Caco-2 (cell line): ENCODE measurements around the gene PMVK. TPM values are rescaled to one million over a fixed set of nuclear protein-coding genes. Genes with fewer than 3 reads are reported as not detected.

Experiments used
- BruUV-seq: library from RNA; stranded (reverse); fragments of 400-500 nt; replicated peaks from 2 replicates; lab custom pipeline; 2021; lab: Mats Ljungman, UMichigan
- CTCF ChIA-PET: fragments of 300-600 bp; sonication (Branson Sonifier 250); formaldehyde crosslinking; loops from one replicate; lab custom pipeline; 2022; ENCODE audit warnings: antibody characterized with exemption; lab: Charles Lee
- POLR2A ChIA-PET: fragments of 300-600 bp; sonication (Branson Sonifier 250); formaldehyde crosslinking; loops from one replicate; lab custom pipeline; 2022; ENCODE audit warnings: antibody characterized with exemption; lab: Charles Lee
- DNase-seq, 2 experiments: peaks; one replicate each; pipeline versions ENCODE4 v3.0.0 to v3.0.0-alpha.2; 2020 to 2022
- H3K27me3 ChIP-seq: replicated peaks from 2 replicates; pipeline ENCODE4 v1.6.0; 2011; ENCODE audit warnings: low read length; ENCODE audit not compliant: control insufficient read depth, insufficient read depth
- H3K36me3 ChIP-seq: 2 replicates; pipeline ENCODE4 v1.5.1; 2011; ENCODE audit warnings: low read length; ENCODE audit not compliant: control insufficient read depth, insufficient read depth
- H3K4me1 ChIP-seq: fragments of 250-450 bp; sonication (Bioruptor Pico); 2 replicates; pipeline ENCODE4 v1.5.1; 2020; ENCODE audit warnings: mild to moderate bottlenecking
- H3K4me3 ChIP-seq: 2 replicates; pipeline ENCODE4 v1.5.1; 2011; ENCODE audit warnings: low read depth, mild to moderate bottlenecking, control low read depth, low read length
- H3K9me3 ChIP-seq: fragments of 250-450 bp; sonication (Bioruptor Pico); 2 replicates; pipeline ENCODE4 v1.5.1; 2020; ENCODE audit warnings: mild to moderate bottlenecking, moderate library complexity
- H3K27ac Mint-ChIP-seq: one replicate; pipeline ENCODE4 v1.8.0; 2022; ENCODE audit warnings: mixed read lengths; ENCODE audit not compliant: unreplicated experiment
- H3K27me3 Mint-ChIP-seq: one replicate; pipeline ENCODE4 v1.8.0; 2022; ENCODE audit warnings: mixed read lengths; ENCODE audit not compliant: insufficient read depth, unreplicated experiment
- H3K36me3 Mint-ChIP-seq: one replicate; pipeline ENCODE4 v1.8.0; 2022; ENCODE audit warnings: mild to moderate bottlenecking, mixed read lengths; ENCODE audit not compliant: insufficient read depth, unreplicated experiment
- H3K4me1 Mint-ChIP-seq: one replicate; pipeline ENCODE4 v1.8.0; 2022; ENCODE audit warnings: low read depth, mixed read lengths; ENCODE audit not compliant: unreplicated experiment
- H3K4me3 Mint-ChIP-seq: one replicate; pipeline ENCODE4 v1.8.0; 2022; ENCODE audit warnings: mild to moderate bottlenecking, moderate library complexity, mixed read lengths; ENCODE audit not compliant: unreplicated experiment
- H3K9me3 Mint-ChIP-seq: one replicate; pipeline ENCODE4 v1.8.0; 2022; ENCODE audit warnings: mixed read lengths; ENCODE audit not compliant: unreplicated experiment
- intact Hi-C: fragments of 100-400 bp; cut with micrococcal nuclease; formaldehyde crosslinking; loops from one replicate; pipeline ENCODE4 v1.10.0; 2022; ENCODE audit not compliant: unreplicated experiment
- total RNA-seq: library from RNA; stranded (reverse); gene quantifications from 2 replicates; pipeline ENCODE4 v1.2.3, GENCODE V29; 2022
- TF ChIP-seq, protein P1 (sequence below), 2 experiments: fragments of 200-600 bp in 1 of 2; IDR thresholded peaks; 1 replicate in 1 of 2; 2 replicates in 1 of 2; pipeline versions ENCODE4 v1.5.1 to v1.8.0; 2011 to 2022; ENCODE audit warnings: antibody characterized with exemption in 1 of 2, control low read depth in 1 of 2, inconsistent platforms in 1 of 2, low read depth in 1 of 2, low read length in 1 of 2, mild to moderate bottlenecking in 1 of 2, moderate library complexity in 1 of 2; ENCODE audit not compliant: insufficient read depth in 1 of 2, severe bottlenecking in 1 of 2, unreplicated experiment in 1 of 2

Gene PMVK
- total RNA-seq, 1 experiment from 2014 or later = 25.1 TPM

DNA sequence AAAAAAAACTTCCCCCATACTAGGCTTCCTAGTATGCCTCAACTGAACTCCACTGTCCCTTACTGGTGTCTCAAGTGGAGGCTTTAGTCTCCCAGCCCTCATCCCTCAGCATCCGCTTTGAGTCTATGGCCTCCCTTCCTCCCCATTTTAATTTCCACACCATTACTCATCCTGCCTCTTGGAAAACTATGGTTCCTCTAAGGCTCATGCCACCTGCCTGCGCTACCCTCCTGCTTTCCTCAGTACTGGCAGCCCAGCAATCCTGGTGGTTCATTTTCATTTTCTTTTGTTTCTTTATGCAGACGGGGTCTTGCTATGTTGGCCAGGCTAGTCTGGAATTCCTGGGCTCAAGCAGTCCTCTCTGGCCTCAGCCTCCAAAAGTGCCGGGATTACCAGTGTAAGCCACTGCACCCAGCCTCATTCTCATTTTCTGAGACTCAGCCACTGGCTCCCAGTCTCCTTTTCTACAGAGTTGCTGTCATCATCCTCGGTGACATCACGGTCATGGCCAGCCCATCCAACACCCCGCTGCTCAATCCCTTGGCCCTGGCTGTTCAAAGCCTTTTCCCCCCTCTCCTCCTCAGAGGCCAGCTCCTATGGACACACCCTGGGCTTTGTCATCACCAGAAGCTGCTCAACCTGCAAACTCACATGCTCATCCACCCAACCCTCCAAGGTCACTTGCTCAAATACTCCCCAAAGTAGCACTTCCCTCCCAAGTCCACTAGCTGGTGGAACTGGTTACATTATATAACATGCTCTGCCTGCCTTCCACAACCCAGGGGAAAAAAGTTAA, 2.3 kb upstream of the PMVK start:
- Histone ChIP-seq H3K27me3 (no peaks in the 10 kb centered on the region), H3K36me3 (no peaks in the 10 kb centered on the region), H3K9me3 (no peaks in the 10 kb centered on the region), H3K4me1 (peaks cover 6% of the 10 kb centered on the region), H3K4me3 (no peak overlapping the region)
- TF ChIP-seq, protein P1, sequence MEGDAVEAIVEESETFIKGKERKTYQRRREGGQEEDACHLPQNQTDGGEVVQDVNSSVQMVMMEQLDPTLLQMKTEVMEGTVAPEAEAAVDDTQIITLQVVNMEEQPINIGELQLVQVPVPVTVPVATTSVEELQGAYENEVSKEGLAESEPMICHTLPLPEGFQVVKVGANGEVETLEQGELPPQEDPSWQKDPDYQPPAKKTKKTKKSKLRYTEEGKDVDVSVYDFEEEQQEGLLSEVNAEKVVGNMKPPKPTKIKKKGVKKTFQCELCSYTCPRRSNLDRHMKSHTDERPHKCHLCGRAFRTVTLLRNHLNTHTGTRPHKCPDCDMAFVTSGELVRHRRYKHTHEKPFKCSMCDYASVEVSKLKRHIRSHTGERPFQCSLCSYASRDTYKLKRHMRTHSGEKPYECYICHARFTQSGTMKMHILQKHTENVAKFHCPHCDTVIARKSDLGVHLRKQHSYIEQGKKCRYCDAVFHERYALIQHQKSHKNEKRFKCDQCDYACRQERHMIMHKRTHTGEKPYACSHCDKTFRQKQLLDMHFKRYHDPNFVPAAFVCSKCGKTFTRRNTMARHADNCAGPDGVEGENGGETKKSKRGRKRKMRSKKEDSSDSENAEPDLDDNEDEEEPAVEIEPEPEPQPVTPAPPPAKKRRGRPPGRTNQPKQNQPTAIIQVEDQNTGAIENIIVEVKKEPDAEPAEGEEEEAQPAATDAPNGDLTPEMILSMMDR (IDR thresholded peaks at IDR 0.05; ENCODE audit: insufficient read depth in 1 of 2, low read depth in 1 of 2, low read length in 1 of 2, severe bottlenecking in 1 of 2, unreplicated experiment in 1 of 2) = no peak
- no peak for DNase-seq
- ChIA-PET CTCF (interaction anchor here (0.7 kb wide), 1 partner anchor 79 kb away, joined by 3 read pairs; no protein-coding TSS in a partner anchor), POLR2A (interaction anchor here (0.6 to 1.1 kb wide), 2 partner anchors 35 kb away, joined by 3 to 4 read pairs; no protein-coding TSS in a partner anchor)
- Mint-ChIP-seq H3K9me3 (no peaks in the 10 kb centered on the region), H3K4me1 (peaks cover 19% of the 10 kb centered on the region), H3K36me3 (peaks cover 23% of the 10 kb centered on the region), H3K27me3 (no peaks in the 10 kb centered on the region), H3K27ac (peak overlapping the region; percentile 99), H3K4me3 (peak overlapping the region; percentile 87)
- intact Hi-C loops = no loop called here
- BruUV-seq = no TSS peak

DNA sequence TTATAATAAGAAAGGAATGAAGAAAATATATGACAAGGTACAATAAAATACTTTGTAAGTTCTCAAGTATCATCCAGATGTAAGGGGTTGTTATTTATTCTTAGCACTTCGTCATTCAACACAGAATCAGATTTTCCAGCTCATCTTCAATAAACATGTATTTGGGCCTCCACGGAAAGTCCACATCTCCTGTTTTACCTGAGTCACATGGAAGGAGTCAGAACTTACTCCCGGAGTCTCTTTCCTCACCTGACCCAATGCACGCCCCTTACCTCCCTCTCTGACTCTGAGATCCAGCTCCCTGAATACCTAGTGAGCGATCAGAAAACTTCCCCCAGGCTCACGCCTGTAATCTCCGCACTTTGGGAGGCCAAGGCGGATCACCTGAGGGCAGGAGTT, 1.5 kb upstream of the PMVK start:
- ChIA-PET CTCF (no interaction called here), POLR2A (interaction anchor here (1.1 kb wide), 1 partner anchor 36 kb away, joined by 4 read pairs; no protein-coding TSS in a partner anchor)
- no TSS peak for BruUV-seq
- TF ChIP-seq, protein P1 (IDR thresholded peaks at IDR 0.05; ENCODE audit: insufficient read depth in 1 of 2, low read depth in 1 of 2, low read length in 1 of 2, severe bottlenecking in 1 of 2, unreplicated experiment in 1 of 2) = no peak
- Mint-ChIP-seq H3K36me3 (peaks cover 23% of the 10 kb centered on the region), H3K4me1 (peaks cover 17% of the 10 kb centered on the region), H3K27me3 (no peaks in the 10 kb centered on the region), H3K4me3 (peak overlapping the region; percentile 87), H3K9me3 (no peaks in the 10 kb centered on the region), H3K27ac (peak overlapping the region; percentile 99)
- Histone ChIP-seq H3K9me3 (no peaks in the 10 kb centered on the region), H3K36me3 (no peaks in the 10 kb centered on the region), H3K27me3 (no peaks in the 10 kb centered on the region), H3K4me3 (peak overlapping the region; percentile 72), H3K4me1 (peaks cover 6% of the 10 kb centered on the region)
- intact Hi-C loops = loop anchor here (2.0 kb wide), 1 partner anchor 59 kb away; no protein-coding TSS in a partner anchor
- DNase-seq = no peak

DNA sequence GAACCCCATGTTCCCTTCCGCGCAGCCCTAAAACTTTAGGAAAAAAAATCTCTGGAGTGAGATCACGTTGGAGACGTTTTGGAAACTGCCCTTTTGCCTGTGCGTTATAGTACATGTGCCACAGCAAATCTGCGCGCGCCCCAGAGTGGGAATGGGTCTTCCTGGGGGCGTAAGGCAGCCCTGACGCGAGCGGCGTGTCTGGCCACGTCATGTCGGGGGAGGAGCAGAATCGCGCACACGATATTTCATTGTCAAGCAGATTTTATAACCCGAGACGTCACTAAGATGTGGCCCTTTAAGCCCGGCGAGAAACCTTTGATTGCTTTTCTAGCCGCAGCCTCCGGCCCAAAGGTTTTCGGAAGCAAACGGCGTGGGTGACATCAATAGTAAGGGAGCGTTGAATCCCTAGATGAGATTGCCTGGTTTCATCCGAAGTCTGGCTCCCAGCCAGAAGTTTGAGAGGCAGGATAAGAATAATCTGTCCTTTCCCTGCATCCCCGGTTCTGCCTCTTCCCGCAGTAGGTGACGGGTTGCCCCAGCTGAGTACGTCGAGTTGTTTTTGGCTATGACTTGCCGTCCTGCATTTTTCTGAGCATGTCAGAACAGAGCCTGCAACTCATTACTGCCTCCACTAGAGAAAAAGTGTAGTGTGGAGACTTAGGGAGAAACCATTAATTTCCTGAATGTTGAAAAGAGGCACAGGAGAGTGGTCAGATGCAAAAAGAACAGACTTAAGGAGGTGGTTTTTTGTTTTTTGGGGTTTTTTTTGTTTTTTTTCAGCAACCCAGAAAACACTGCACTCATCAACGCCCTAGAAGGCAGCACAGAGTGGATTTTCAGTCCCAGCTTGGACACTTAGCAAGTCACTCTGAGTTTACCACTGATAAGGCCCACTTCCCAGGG, 817 bp upstream of the PMVK start:
- TF ChIP-seq, protein P1 (IDR thresholded peaks at IDR 0.05; ENCODE audit: insufficient read depth in 1 of 2, low read depth in 1 of 2, low read length in 1 of 2, severe bottlenecking in 1 of 2, unreplicated experiment in 1 of 2) = peak in 1 of 2 experiments; percentile 11
- Histone ChIP-seq H3K4me1 (peaks cover 6% of the 10 kb centered on the region), H3K9me3 (no peaks in the 10 kb centered on the region), H3K4me3 (peak overlapping the region; percentile 72), H3K36me3 (no peaks in the 10 kb centered on the region), H3K27me3 (no peaks in the 10 kb centered on the region)
- peak; percentile 88 to 91 for DNase-seq
- ChIA-PET CTCF (interaction anchor here (0.8 to 2.1 kb wide), 11 partner anchors 16 to 378 kb away, joined by 3 to 12 read pairs (median 3); partner anchors contain the start of genes ADAM15, LENEP, PBXIP1 and SHC1), POLR2A (interaction anchor here (0.5 to 1.7 kb wide), 7 partner anchors 19 to 80 kb away, joined by 3 to 21 read pairs (median 5); partner anchors contain the start of genes PBXIP1 and PYGO2)
- H3K27me3 Mint-ChIP-seq = no peaks in the 10 kb centered on the region
- TSS peak; percentile 98 for BruUV-seq
- peak overlapping the region; percentile 99 for H3K27ac Mint-ChIP-seq
- H3K9me3 Mint-ChIP-seq = no peaks in the 10 kb centered on the region
- peak overlapping the region; percentile 87 for H3K4me3 Mint-ChIP-seq
- H3K4me1 Mint-ChIP-seq = peaks cover 17% of the 10 kb centered on the region
- intact Hi-C loops = loop anchor here (2.0 kb wide), 1 partner anchor 59 kb away; no protein-coding TSS in a partner anchor
- peaks cover 23% of the 10 kb centered on the region for H3K36me3 Mint-ChIP-seq
